Stomach smooth muscle (tissue), 2 donors: ENCODE data around the gene RFTN1.

Source experiments
- H3K27ac ChIP-seq: one replicate; pipeline ENCODE4 v1.7.0; 2013; ENCODE audit warnings: mild to moderate bottlenecking, low read length, inconsistent platforms
- H3K27me3 ChIP-seq, 2 donors: one replicate each; pipeline ENCODE4 v1.7.0; 2013; ENCODE audit warnings: low read length in 2 of 2; ENCODE audit not compliant: insufficient read depth in 2 of 2, control insufficient read depth in 1 of 2
- H3K36me3 ChIP-seq, 2 donors: one replicate each; pipeline ENCODE4 v1.7.0; 2013; ENCODE audit warnings: low read length in 2 of 2; ENCODE audit not compliant: control insufficient read depth in 2 of 2, insufficient read depth in 2 of 2
- H3K4me1 ChIP-seq: one replicate; pipeline ENCODE4 v1.7.0; 2013; ENCODE audit warnings: low read length; ENCODE audit not compliant: control insufficient read depth, insufficient read depth
- H3K4me3 ChIP-seq, 2 donors: one replicate each; pipeline ENCODE4 v1.7.0; 2013; ENCODE audit warnings: low read length in 2 of 2
- H3K9ac ChIP-seq, 2 donors: one replicate each; pipeline ENCODE4 v1.7.0; 2013; ENCODE audit warnings: low read length in 2 of 2, mild to moderate bottlenecking in 1 of 2
- H3K9me3 ChIP-seq, 2 donors: one replicate each; pipeline ENCODE4 v1.7.0; 2013; ENCODE audit warnings: low read length in 2 of 2; ENCODE audit not compliant: control insufficient read depth in 2 of 2
- donor health status: healthy.
- donor health status: Pancreatic carcinoma.

Gene RFTN1

DNA sequence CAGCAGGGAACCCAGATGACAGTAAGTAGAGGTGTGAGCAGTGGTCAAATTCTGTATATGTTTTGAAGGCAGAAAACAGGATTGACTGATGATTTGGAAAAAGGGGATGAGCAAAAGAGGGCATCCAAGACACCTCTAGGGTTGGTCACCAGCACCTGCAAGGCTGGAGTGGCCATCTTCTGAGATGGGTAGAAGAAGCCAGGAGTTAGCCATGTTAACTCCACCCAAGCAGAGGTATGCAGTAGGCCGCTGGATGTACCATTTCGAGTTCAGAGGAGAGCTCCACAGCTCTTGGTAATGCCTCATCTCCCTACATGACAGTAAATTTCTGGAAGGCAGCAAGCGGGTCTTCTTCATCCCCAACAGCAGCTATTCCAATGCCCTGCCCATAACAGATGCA is 7.0 kb downstream of the RFTN1 start:
- no peak overlapping the region for H3K27ac ChIP-seq
- peaks cover 0 to 2% of the 10 kb centered on the region in 2 donors for H3K27me3 ChIP-seq
- no peak overlapping the region for H3K4me3 ChIP-seq
- H3K36me3 ChIP-seq = no peaks in the 10 kb centered on the region
- peaks cover 8% of the 10 kb centered on the region for H3K4me1 ChIP-seq
- H3K9me3 ChIP-seq = no peaks in the 10 kb centered on the region
- no peak overlapping the region for H3K9ac ChIP-seq

DNA sequence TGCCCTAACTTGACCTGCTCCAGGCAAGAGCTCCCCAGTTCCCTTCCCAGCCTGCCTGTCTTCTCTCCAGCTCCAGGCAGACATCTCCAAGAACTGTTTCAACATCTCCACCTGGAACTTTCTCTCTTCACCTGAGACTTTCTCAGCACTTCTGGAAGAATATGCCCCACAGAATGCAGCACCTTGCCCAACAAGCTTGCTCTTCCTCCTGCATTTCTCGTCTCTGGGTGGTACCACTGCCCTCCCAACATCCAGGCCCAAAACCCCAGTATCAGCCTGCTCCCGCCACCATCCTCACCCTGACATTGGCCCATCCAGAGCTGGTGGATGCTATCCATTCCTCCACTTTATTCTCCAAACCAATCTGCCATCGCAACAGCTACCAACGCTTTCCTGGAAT is 8.8 kb downstream of the RFTN1 start:
- Histone ChIP-seq H3K9me3 (no peaks in the 10 kb centered on the region), H3K4me1 (peaks cover 7% of the 10 kb centered on the region), H3K9ac (no peak overlapping the region), H3K27me3 (peaks cover 0 to 2% of the 10 kb centered on the region in 2 donors), H3K4me3 (no peak overlapping the region), H3K36me3 (no peaks in the 10 kb centered on the region), H3K27ac (no peak overlapping the region)

DNA sequence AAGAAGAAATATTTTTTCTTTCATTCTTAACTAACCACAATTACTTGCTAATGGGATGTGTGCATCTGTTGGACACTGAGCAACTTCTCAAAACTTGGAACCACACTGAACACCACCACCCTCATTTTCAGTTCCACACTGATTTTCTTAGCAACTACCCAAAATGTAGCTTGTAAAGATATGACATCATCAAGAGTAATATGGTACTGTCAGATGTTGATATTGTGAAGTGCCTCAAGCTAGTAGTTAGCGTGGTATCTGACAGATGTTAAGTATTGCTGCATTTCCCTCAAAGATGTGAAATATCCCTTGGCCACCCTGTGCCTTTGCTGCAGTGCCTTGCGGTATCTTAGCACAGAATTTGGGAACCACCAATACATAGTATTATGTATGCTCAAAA is 9.3 kb downstream of the RFTN1 start:
- no peaks in the 10 kb centered on the region for H3K36me3 ChIP-seq
- no peak overlapping the region for H3K4me3 ChIP-seq
- no peak overlapping the region for H3K27ac ChIP-seq
- peaks cover 0 to under 1% of the 10 kb centered on the region in 2 donors for H3K9me3 ChIP-seq
- H3K4me1 ChIP-seq = peaks cover 5% of the 10 kb centered on the region
- peaks cover 0 to 2% of the 10 kb centered on the region in 2 donors for H3K27me3 ChIP-seq
- H3K9ac ChIP-seq = no peak overlapping the region

DNA sequence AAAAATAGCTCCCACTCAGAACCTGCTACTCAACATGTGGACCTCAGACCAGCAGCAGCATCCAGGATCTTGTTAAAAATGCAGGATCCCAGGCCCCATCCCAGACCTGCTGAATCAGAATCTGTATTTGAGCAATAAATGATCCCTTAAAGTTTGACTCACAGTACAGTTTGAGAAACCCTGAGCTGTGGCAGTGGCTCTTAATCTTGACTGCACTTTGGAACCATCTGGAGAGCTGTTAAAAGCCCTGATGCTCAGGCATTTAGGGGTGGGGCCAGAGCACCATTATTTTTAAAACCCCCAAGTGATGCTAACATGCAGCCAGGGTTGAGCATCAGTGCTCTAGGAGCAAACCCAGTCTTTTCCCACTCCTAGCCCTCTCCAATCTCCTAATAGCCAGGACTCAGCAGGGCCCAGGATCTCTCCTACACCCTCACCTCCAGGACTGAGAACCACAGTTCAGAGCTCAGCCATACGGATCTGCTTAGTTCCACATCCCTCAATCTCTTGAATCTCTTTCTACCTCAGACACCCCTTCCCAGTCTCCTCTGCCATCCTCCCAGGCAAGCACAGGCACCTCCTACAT is 10.2 kb downstream of the RFTN1 start:
- Histone ChIP-seq H3K36me3 (no peaks in the 10 kb centered on the region), H3K27ac (no peak overlapping the region), H3K27me3 (peaks cover 0 to 2% of the 10 kb centered on the region in 2 donors), H3K9ac (no peak overlapping the region), H3K4me1 (peaks cover 5% of the 10 kb centered on the region), H3K4me3 (no peak overlapping the region), H3K9me3 (peaks cover 0 to 3% of the 10 kb centered on the region in 2 donors)

- no peak overlapping the region for H3K27ac ChIP-seq
- no peaks in the 10 kb centered on the region for H3K36me3 ChIP-seq
- peaks cover 0 to 2% of the 10 kb centered on the region in 2 donors for H3K27me3 ChIP-seq
- H3K4me1 ChIP-seq = no peaks in the 10 kb centered on the region
- no peak overlapping the region for H3K4me3 ChIP-seq
- no peak overlapping the region for H3K9ac ChIP-seq
- peaks cover 0 to 3% of the 10 kb centered on the region in 2 donors for H3K9me3 ChIP-seq
Measured at GRCh38 chr3:16502347-16502908, 11.1 kb downstream of the RFTN1 start.

- Histone ChIP-seq H3K9me3 (peaks cover 0 to 3% of the 10 kb centered on the region in 2 donors), H3K27me3 (no peaks in the 10 kb centered on the region), H3K27ac (no peak overlapping the region), H3K4me3 (no peak overlapping the region), H3K36me3 (no peaks in the 10 kb centered on the region), H3K4me1 (no peaks in the 10 kb centered on the region), H3K9ac (no peak overlapping the region)
Measured at GRCh38 chr3:16501376-16501775, 12.1 kb downstream of the RFTN1 start.

DNA sequence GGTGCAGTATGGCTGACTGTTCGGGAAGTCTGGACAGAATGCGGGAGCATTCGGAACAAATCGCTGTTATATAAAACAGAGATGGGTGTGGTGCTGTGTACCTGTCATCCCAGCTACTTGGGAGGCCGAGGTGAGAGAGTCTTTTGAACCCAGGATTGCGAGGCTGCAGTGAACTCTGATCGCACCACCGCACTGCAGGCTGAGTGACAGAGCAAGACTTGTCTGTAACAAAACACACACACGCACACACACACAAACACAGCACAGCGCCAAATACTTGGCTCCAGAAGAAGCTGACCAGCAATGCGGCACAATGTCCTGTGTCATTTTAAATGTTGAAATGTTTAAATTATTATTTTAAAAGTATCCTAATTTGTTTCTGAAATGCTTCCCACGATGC is 12.6 kb downstream of the RFTN1 start:
- H3K9ac ChIP-seq = no peak overlapping the region
- no peak overlapping the region for H3K4me3 ChIP-seq
- H3K27me3 ChIP-seq = no peaks in the 10 kb centered on the region
- no peaks in the 10 kb centered on the region for H3K36me3 ChIP-seq
- no peaks in the 10 kb centered on the region for H3K4me1 ChIP-seq
- H3K9me3 ChIP-seq = peaks cover 0 to 3% of the 10 kb centered on the region in 2 donors
- no peak overlapping the region for H3K27ac ChIP-seq

DNA sequence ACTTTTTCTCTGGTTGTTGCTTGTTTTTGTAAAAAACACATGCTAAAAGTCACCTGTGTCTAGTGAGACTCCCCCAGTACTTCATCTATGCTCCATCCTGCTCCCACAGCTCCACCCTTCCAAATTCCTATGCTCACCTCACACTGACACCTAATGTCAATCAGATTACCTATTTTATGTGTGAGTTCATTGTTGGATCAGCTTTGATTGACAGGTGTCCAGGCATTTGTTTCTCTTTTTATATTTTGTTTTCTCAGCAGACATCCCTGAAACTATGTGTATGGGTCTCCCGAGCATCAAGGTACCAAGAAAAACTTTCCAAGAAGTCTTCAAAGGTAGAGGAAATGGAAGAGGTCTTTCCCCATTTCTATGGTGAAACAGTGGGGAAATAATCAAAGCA is 13.4 kb downstream of the RFTN1 start:
- no peak overlapping the region for H3K4me3 ChIP-seq
- H3K9me3 ChIP-seq = peaks cover 0 to 3% of the 10 kb centered on the region in 2 donors
- no peak overlapping the region for H3K9ac ChIP-seq
- no peak overlapping the region for H3K27ac ChIP-seq
- no peaks in the 10 kb centered on the region for H3K27me3 ChIP-seq
- H3K36me3 ChIP-seq = no peaks in the 10 kb centered on the region
- H3K4me1 ChIP-seq = no peaks in the 10 kb centered on the region

- no peak overlapping the region for H3K27ac ChIP-seq
- peaks cover 0 to 3% of the 10 kb centered on the region in 2 donors for H3K9me3 ChIP-seq
- H3K27me3 ChIP-seq = peaks cover 0 to 2% of the 10 kb centered on the region in 2 donors
- no peaks in the 10 kb centered on the region for H3K36me3 ChIP-seq
- no peak overlapping the region for H3K4me3 ChIP-seq
- no peak overlapping the region for H3K9ac ChIP-seq
- H3K4me1 ChIP-seq = no peaks in the 10 kb centered on the region
Measured at GRCh38 chr3:16499351-16499750, 14.1 kb downstream of the RFTN1 start.

DNA sequence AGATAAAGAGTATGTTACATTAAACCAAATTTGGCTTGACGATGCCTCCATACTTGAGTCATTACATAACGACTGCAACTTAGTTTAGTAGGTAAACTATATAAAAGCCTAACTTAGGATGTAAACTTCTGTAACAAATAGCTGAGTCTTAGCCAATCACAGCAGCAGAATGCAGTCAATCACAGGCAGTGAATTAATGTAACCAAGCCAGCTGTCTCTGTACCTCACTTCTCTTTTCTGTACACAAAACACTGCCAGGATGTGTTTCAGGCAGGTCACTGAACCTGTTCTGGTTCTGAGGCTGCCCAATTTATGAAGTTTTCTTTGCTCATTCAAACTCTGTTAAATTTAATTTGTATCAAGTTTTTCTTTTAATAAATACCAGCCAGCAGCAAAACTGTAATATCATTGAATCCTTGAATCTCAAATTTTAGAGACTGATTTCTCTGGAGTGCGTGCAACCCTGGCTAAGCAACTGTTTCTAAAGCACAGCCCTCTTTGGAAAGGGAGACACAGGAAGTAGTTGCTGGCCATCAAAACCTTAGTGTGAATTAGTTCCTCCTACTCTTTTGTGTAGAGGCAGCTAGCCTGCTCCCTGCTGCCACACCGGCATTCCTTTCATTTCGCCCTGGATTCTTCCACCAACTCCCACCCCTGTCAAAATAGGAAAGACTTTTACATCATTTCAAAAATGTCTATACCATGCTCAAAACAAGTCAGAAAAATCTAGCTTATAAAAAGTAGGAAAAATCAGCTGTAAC is 15.2 kb downstream of the RFTN1 start:
- peaks cover 0 to 2% of the 10 kb centered on the region in 2 donors for H3K27me3 ChIP-seq
- H3K9ac ChIP-seq = no peak overlapping the region
- peaks cover 0 to 3% of the 10 kb centered on the region in 2 donors for H3K9me3 ChIP-seq
- no peaks in the 10 kb centered on the region for H3K4me1 ChIP-seq
- no peak overlapping the region for H3K4me3 ChIP-seq
- no peak overlapping the region for H3K27ac ChIP-seq
- H3K36me3 ChIP-seq = no peaks in the 10 kb centered on the region
